ENCODE measurements around the gene LTBP4. TPM values are rescaled to one million over a fixed set of nuclear protein-coding genes. Genes with fewer than 3 reads are reported as not detected.
A peak's percentile ranks its signal among the peaks of the same experiment; 100 is the strongest.

LTBP4 gene
- polyA plus RNA-seq, 1 donor (not counting 4 experiments of a cell fraction or from before 2014, with no cell fraction given), result 29.6 TPM

- Histone ChIP-seq H3K4me2 (ENCODE audit: control insufficient read depth, extremely low read depth, insufficient read depth, low read depth, low read length) (peak overlapping the region; percentile 50), H3K4me3 (ENCODE audit: control insufficient read depth in 2 of 3, extremely low read depth in 1 of 3, insufficient read depth in 2 of 3, low read depth in 1 of 3, low read length in 3 of 3) (peak overlapping the region in 1 of 3 experiments; percentile 19), H4K20me1 (ENCODE audit: control insufficient read depth, extremely low read depth, insufficient read depth, low read length) (no peaks in the 10 kb centered on the region), H3K9me1 (ENCODE audit: control insufficient read depth, extremely low read depth, insufficient read depth, low read length) (no peaks in the 10 kb centered on the region), H3K9me3 (ENCODE audit: control insufficient read depth, low read depth, low read length) (no peaks in the 10 kb centered on the region), H3K9ac (ENCODE audit: control insufficient read depth, extremely low read depth, insufficient read depth, low read length) (no peak overlapping the region), H3K27ac (ENCODE audit: control insufficient read depth, insufficient read depth, low read length) (peak overlapping the region; percentile 68), H3K4me1 (ENCODE audit: control insufficient read depth, extremely low read depth, insufficient read depth, low read length) (peaks cover 47% of the 10 kb centered on the region), H2AFZ (ENCODE audit: control insufficient read depth, low read length) (no peak overlapping the region), H3K36me3 (ENCODE audit: control insufficient read depth in 2 of 2, extremely low read depth in 1 of 2, insufficient read depth in 2 of 2, low read length in 2 of 2) (no peaks in the 10 kb centered on the region), H3K79me2 (ENCODE audit: control insufficient read depth, insufficient read depth, low read length) (no peaks in the 10 kb centered on the region), H3K27me3 (ENCODE audit: control insufficient read depth, extremely low read depth, insufficient read depth, low read length) (peaks cover 17% of the 10 kb centered on the region)
- DNase-seq (ENCODE audit: low read depth, low spot score), result no peak
- dilution Hi-C loops (cut with MboI; ENCODE audit: extremely low pct_ligation_motif_present, low sequenced_read_pairs), result no loop called here
- no peak for FAIRE-seq
- TF ChIP-seq EZH2 (IDR thresholded peaks at IDR 0.05; ENCODE audit: low read length), result no peak
- no peak for TF ChIP-seq CTCF (optimal IDR thresholded peaks at IDR 0.05 in 1 of 3, IDR thresholded peaks at IDR 0.05 in 1 of 3, conservative IDR thresholded peaks at IDR 0.05 in 1 of 3; ENCODE audit: extremely low read depth in 1 of 3, insufficient read depth in 2 of 3, low read length in 3 of 3)
Observed at GRCh38 chr19:40604171-40604646, 3.0 kb downstream of the LTBP4 start.

- TF ChIP-seq EZH2 (IDR thresholded peaks at IDR 0.05; ENCODE audit: low read length), result no peak
- no peak for TF ChIP-seq CTCF (optimal IDR thresholded peaks at IDR 0.05 in 1 of 3, IDR thresholded peaks at IDR 0.05 in 1 of 3, conservative IDR thresholded peaks at IDR 0.05 in 1 of 3; ENCODE audit: extremely low read depth in 1 of 3, insufficient read depth in 2 of 3, low read length in 3 of 3)
- peak overlapping the region; percentile 75 for H3K9ac ChIP-seq (ENCODE audit: control insufficient read depth, extremely low read depth, insufficient read depth, low read length)
Observed at GRCh38 chr19:40604647-40605215, 3.6 kb downstream of the LTBP4 start.

More at GRCh38 chr19:40604647-40605215, 3.6 kb downstream of the LTBP4 start:
- Histone ChIP-seq H3K27me3 (ENCODE audit: control insufficient read depth, extremely low read depth, insufficient read depth, low read length) (peaks cover 14% of the 10 kb centered on the region), H3K4me3 (ENCODE audit: control insufficient read depth in 2 of 3, extremely low read depth in 1 of 3, insufficient read depth in 2 of 3, low read depth in 1 of 3, low read length in 3 of 3) (peak overlapping the region; percentile 47 to 73 (median 53)), H3K27ac (ENCODE audit: control insufficient read depth, insufficient read depth, low read length) (peak overlapping the region; percentile 68), H3K4me2 (ENCODE audit: control insufficient read depth, extremely low read depth, insufficient read depth, low read depth, low read length) (peak overlapping the region; percentile 91), H3K9me1 (ENCODE audit: control insufficient read depth, extremely low read depth, insufficient read depth, low read length) (no peaks in the 10 kb centered on the region), H2AFZ (ENCODE audit: control insufficient read depth, low read length) (peak overlapping the region; percentile 22), H3K4me1 (ENCODE audit: control insufficient read depth, extremely low read depth, insufficient read depth, low read length) (peaks cover 50% of the 10 kb centered on the region), H3K9me3 (ENCODE audit: control insufficient read depth, low read depth, low read length) (no peaks in the 10 kb centered on the region), H3K36me3 (ENCODE audit: control insufficient read depth in 2 of 2, extremely low read depth in 1 of 2, insufficient read depth in 2 of 2, low read length in 2 of 2) (no peaks in the 10 kb centered on the region), H4K20me1 (ENCODE audit: control insufficient read depth, extremely low read depth, insufficient read depth, low read length) (no peaks in the 10 kb centered on the region), H3K79me2 (ENCODE audit: control insufficient read depth, insufficient read depth, low read length) (no peaks in the 10 kb centered on the region)
- dilution Hi-C loops (cut with MboI; ENCODE audit: extremely low pct_ligation_motif_present, low sequenced_read_pairs), result no loop called here
- no peak for FAIRE-seq
- DNase-seq (ENCODE audit: low read depth, low spot score), result no peak
